CD4-positive, alpha-beta T cell treated with Interleukin-15 for 1 hour (primary cell): ENCODE measurements around the gene SYNE2.
"Not testable (repeated sequence)": the region's sequence is repeated elsewhere in the genome, so short reads cannot be mapped to it uniquely, and the experiment has no call there.

Experiments used
- DNase-seq: peaks from one replicate; pipeline ENCODE4 v3.0.0-alpha.2; 2020

The SYNE2 gene

GRCh38 chr14:64037869-64038745, 185.3 kb downstream of the SYNE2 start:
- DNase-seq = not testable (repeated sequence)

GRCh38 chr14:64038841-64039542, 186.2 kb downstream of the SYNE2 start:
- no peak for DNase-seq

- no peak for DNase-seq
These were observed 187.2 kb downstream of the SYNE2 start for GRCh38 chr14:64040044-64040443.

- DNase-seq = not testable (repeated sequence)
These were observed 190.5 kb downstream of the SYNE2 start for GRCh38 chr14:64043296-64043695.

GRCh38 chr14:64045091-64045490, 192.3 kb downstream of the SYNE2 start:
- DNase-seq = no peak

GRCh38 chr14:64049616-64050381, 197.0 kb downstream of the SYNE2 start:
- no peak for DNase-seq

GRCh38 chr14:64053694-64054669, 201.2 kb downstream of the SYNE2 start:
- DNase-seq = no peak

- DNase-seq = no peak
These were observed 206.8 kb downstream of the SYNE2 start for GRCh38 chr14:64059454-64060198.

- no peak for DNase-seq
These were observed 207.4 kb downstream of the SYNE2 start for GRCh38 chr14:64060199-64060545.

- no peak for DNase-seq
These were observed 207.9 kb downstream of the SYNE2 start for GRCh38 chr14:64060648-64061096.

- DNase-seq = no peak
These were observed 208.3 kb downstream of the SYNE2 start for GRCh38 chr14:64061115-64061514.

GRCh38 chr14:64061706-64062105, 208.9 kb downstream of the SYNE2 start:
- DNase-seq = no peak

GRCh38 chr14:64062381-64063115, 209.7 kb downstream of the SYNE2 start:
- no peak for DNase-seq

GRCh38 chr14:64064447-64064846, 211.6 kb downstream of the SYNE2 start:
- DNase-seq = no peak

- DNase-seq = no peak
These were observed 217.0 kb downstream of the SYNE2 start for GRCh38 chr14:64069634-64070359.

- DNase-seq = no peak
These were observed 222.3 kb downstream of the SYNE2 start for GRCh38 chr14:64074961-64075612.

GRCh38 chr14:64075613-64076005, 222.8 kb downstream of the SYNE2 start:
- DNase-seq = no peak

GRCh38 chr14:64080452-64080851, 227.6 kb downstream of the SYNE2 start:
- DNase-seq = no peak

GRCh38 chr14:64081174-64081746, 228.5 kb downstream of the SYNE2 start:
- DNase-seq = no peak
